Chondrocyte (in vitro differentiated cells): ENCODE results near the gene TFF3. TPM values are rescaled to one million over a fixed set of nuclear protein-coding genes. Genes with fewer than 3 reads are reported as not detected.

Experiments used
- DNase-seq: peaks from one replicate; pipeline ENCODE4 v3.0.0; 2021; ENCODE audit warnings: mixed read lengths, low spot score
- H3K27ac Mint-ChIP-seq: one replicate; pipeline ENCODE4 v1.8.0; 2021; ENCODE audit warnings: mild to moderate bottlenecking, moderate library complexity, mixed read lengths; ENCODE audit not compliant: unreplicated experiment
- H3K27me3 Mint-ChIP-seq: 2 replicates; pipeline ENCODE4 v1.8.0; 2021; ENCODE audit warnings: low read depth, mixed read lengths
- H3K36me3 Mint-ChIP-seq: 2 replicates; pipeline ENCODE4 v1.8.0; 2021; ENCODE audit warnings: low read depth, mixed read lengths
- H3K4me1 Mint-ChIP-seq: 2 replicates; pipeline ENCODE4 v1.8.0; 2021; ENCODE audit warnings: low read depth, mild to moderate bottlenecking, mixed read lengths
- H3K4me3 Mint-ChIP-seq: one replicate; pipeline ENCODE4 v1.8.0; 2021; ENCODE audit warnings: mild to moderate bottlenecking, moderate library complexity, mixed read lengths; ENCODE audit not compliant: unreplicated experiment
- H3K9me3 Mint-ChIP-seq: 2 replicates; pipeline ENCODE4 v1.8.0; 2021; ENCODE audit warnings: low read depth, mixed read lengths
- total RNA-seq: library from RNA; stranded (reverse); gene quantifications from 3 replicates; pipeline ENCODE4 v1.2.1, GENCODE V29; 2021
- TF ChIP-seq, protein P1 (sequence below): fragments of 200-600 bp; sonication (generic); IDR thresholded peaks from 2 replicates; pipeline ENCODE4 v1.5.0; 2021; ENCODE audit warnings: antibody characterized with exemption, mild to moderate bottlenecking, moderate library complexity

The TFF3 gene
- total RNA-seq, 1 donor from 2014 or later: 1.3 TPM

DNA sequence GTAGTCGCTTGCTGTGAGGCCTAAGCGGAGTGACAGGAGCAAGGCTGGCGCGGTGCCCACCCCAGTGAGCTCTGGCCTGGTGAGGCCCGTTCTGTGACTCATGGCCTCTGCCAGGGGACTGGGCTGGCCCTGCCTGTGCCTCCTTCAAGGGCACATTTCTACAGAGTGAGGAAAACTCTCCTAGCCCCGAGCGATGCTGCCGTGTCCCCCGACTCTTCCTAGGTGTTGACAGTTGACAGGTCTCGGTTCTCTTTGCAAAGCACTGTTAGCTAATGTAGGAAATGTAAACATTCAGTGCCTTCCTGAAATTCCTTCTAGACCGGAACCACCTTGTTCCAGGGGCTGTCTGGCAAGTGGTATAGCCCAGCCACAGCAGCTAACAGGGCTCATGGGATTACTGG lies 52.4 kb downstream of the TFF3 start:
- H3K9me3 Mint-ChIP-seq: no peaks in the 10 kb centered on the region
- peaks cover 48% of the 10 kb centered on the region for H3K4me1 Mint-ChIP-seq
- no peaks in the 10 kb centered on the region for H3K36me3 Mint-ChIP-seq
- H3K27me3 Mint-ChIP-seq: no peaks in the 10 kb centered on the region
- no peak overlapping the region for H3K4me3 Mint-ChIP-seq
- peak; percentile 87 for DNase-seq
- H3K27ac Mint-ChIP-seq: peak overlapping the region; percentile 97
- TF ChIP-seq, protein P1, sequence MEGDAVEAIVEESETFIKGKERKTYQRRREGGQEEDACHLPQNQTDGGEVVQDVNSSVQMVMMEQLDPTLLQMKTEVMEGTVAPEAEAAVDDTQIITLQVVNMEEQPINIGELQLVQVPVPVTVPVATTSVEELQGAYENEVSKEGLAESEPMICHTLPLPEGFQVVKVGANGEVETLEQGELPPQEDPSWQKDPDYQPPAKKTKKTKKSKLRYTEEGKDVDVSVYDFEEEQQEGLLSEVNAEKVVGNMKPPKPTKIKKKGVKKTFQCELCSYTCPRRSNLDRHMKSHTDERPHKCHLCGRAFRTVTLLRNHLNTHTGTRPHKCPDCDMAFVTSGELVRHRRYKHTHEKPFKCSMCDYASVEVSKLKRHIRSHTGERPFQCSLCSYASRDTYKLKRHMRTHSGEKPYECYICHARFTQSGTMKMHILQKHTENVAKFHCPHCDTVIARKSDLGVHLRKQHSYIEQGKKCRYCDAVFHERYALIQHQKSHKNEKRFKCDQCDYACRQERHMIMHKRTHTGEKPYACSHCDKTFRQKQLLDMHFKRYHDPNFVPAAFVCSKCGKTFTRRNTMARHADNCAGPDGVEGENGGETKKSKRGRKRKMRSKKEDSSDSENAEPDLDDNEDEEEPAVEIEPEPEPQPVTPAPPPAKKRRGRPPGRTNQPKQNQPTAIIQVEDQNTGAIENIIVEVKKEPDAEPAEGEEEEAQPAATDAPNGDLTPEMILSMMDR: no peak

DNA sequence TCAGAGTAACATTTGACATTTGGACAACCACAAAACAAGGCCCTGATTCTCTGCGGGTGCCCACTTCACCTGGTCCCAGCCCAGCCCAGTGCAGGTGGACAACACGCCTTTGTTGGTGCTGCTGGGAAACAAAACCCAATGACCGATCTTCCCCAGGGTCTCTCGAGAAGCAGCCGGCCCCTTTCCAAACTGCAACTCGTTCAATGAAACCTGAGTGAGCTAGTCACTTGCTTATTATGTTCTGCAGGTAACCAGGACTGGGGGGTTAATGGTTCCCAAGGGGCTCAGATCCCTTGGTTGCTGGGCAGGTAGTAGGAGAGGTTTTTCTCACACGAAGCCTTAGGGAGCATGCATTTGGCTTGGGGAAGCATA lies 53.4 kb downstream of the TFF3 start:
- peaks cover 58% of the 10 kb centered on the region for H3K4me1 Mint-ChIP-seq

More for the DNA sequence above, 53.4 kb downstream of the TFF3 start:
- H3K27ac Mint-ChIP-seq: peak overlapping the region; percentile 97
- H3K9me3 Mint-ChIP-seq: no peaks in the 10 kb centered on the region
- DNase-seq: peak; percentile 35
- no peaks in the 10 kb centered on the region for H3K36me3 Mint-ChIP-seq
- TF ChIP-seq, protein P1: no peak
- no peak overlapping the region for H3K4me3 Mint-ChIP-seq
- no peaks in the 10 kb centered on the region for H3K27me3 Mint-ChIP-seq

Other genes starting within 250 kb of the TFF3 start
- 0.29 TPM in 1 of 3 replicates, not detected in the others for gene UMODL1, start 244.1 kb downstream of the TFF3 start, total RNA-seq
- 0.51 to 1.6 TPM (median 1.6 TPM) in 3 replicates for gene ABCG1, start 96.3 kb downstream of the TFF3 start, total RNA-seq
- gene TFF2, start 35.6 kb upstream of the TFF3 start, total RNA-seq: not detected in 3 replicates
- gene TFF1, start 51.1 kb upstream of the TFF3 start, total RNA-seq: not detected in 3 replicates
- 0.22 TPM in 1 of 3 replicates, not detected in the others for gene TMPRSS3, start 80.6 kb upstream of the TFF3 start, total RNA-seq
- not detected in 3 replicates for gene UBASH3A, start 88.5 kb upstream of the TFF3 start, total RNA-seq
- 0.15 TPM in 1 of 3 replicates, not detected in the others for gene RSPH1, start 180.8 kb upstream of the TFF3 start, total RNA-seq
- gene SLC37A1, start 198.4 kb upstream of the TFF3 start, total RNA-seq: 3.5 to 4.8 TPM (median 4.7 TPM) in 3 replicates